HepG2 (cell line): ENCODE measurements around the gene PKNOX2. TPM values are rescaled to one million over a fixed set of nuclear protein-coding genes. Genes with fewer than 3 reads are reported as not detected.

Experiments used
- ATAC-seq: fragments of 200-7000 bp; cut with Tn5 transposase; 3 replicates; pipeline ENCODE4 v1.9.1; 2020; ENCODE audit warnings: mild to moderate bottlenecking, moderate library complexity
- BruUV-seq: library from RNA; stranded (reverse); fragments of 400-500 nt; replicated peaks from 2 replicates; lab custom pipeline; 2021; lab: Mats Ljungman, UMichigan
- CTCF ChIA-PET: fragments of 300-600 bp; formaldehyde crosslinking; extraction: SDS; loops from one replicate; lab custom pipeline; 2021; ENCODE audit warnings: low total read pairs, inconsistent platforms, low intra/inter-chr PET ratio; lab: Yijun Ruan, JAX
- POLR2A ChIA-PET: fragments of 350-600 bp; sonication (Branson Sonifier 250); formaldehyde crosslinking; loops from one replicate; lab custom pipeline; 2020; ENCODE audit warnings: antibody characterized with exemption, inconsistent platforms; lab: Yijun Ruan, JAX
- DNase-seq: peaks from one replicate; pipeline ENCODE4 v3.0.0-alpha.2; 2015; ENCODE audit warnings: low spot score
- FAIRE-seq: peaks from 3 replicates; lab custom pipeline; 2011; peaks lifted over from hg19 to GRCh38; lab: Jason Lieb, UNC
- H2AFZ ChIP-seq: one replicate; pipeline ENCODE4 v1.6.1; 2011; ENCODE audit warnings: low read length, inconsistent platforms
- H3K27ac ChIP-seq: fragments of 300-600 bp; 3 replicates; pipeline ENCODE4 v1.8.0; 2011; ENCODE audit warnings: mixed run types, mild to moderate bottlenecking, mixed read lengths, low read length, inconsistent platforms; ENCODE audit not compliant: insufficient read depth; ENCODE audit errors: extremely low read length
- H3K27me3 ChIP-seq, 2 experiments: fragments of 200-600 bp in 1 of 2; 2 replicates in 1 of 2; 3 replicates in 1 of 2; pipeline versions ENCODE4 v1.6.0 to v1.8.0; 2011; ENCODE audit warnings: low read length in 2 of 2, mild to moderate bottlenecking in 2 of 2, moderate library complexity in 2 of 2, inconsistent platforms in 1 of 2; ENCODE audit not compliant: insufficient read depth in 2 of 2, control insufficient read depth in 1 of 2
- H3K36me3 ChIP-seq, 2 experiments: fragments of 200-600 bp in 1 of 2; replicated peaks in 1 of 2; 2 replicates in 1 of 2; 3 replicates in 1 of 2; pipeline versions ENCODE4 v1.5.1 to v1.8.0; 2011; ENCODE audit warnings: low read length in 2 of 2, inconsistent platforms in 1 of 2; ENCODE audit not compliant: insufficient read depth in 2 of 2, control insufficient read depth in 1 of 2
- H3K4me1 ChIP-seq: 2 replicates; pipeline ENCODE4 v1.5.1; 2012; ENCODE audit warnings: low read length, inconsistent platforms; ENCODE audit not compliant: insufficient read depth
- H3K4me2 ChIP-seq: 2 replicates; pipeline ENCODE4 v1.6.0; 2011; ENCODE audit warnings: low read depth, low read length, inconsistent platforms
- H3K4me3 ChIP-seq, 3 experiments: fragments of 200-600 bp in 1 of 3; sonication (generic), shearing (Covaris generic) in 1 of 3; replicated peaks in 1 of 3; 2 replicates each; pipeline ENCODE4 v1.5.1; 2011 to 2016; ENCODE audit warnings: low read length in 3 of 3, inconsistent platforms in 2 of 3, low read depth in 2 of 3, mild to moderate bottlenecking in 2 of 3, control low read depth in 1 of 3, mixed read lengths in 1 of 3; ENCODE audit not compliant: insufficient read depth in 1 of 3
- H3K79me2 ChIP-seq: one replicate; pipeline ENCODE4 v1.6.1; 2011; ENCODE audit warnings: low read length, inconsistent platforms; ENCODE audit not compliant: insufficient read depth
- H3K9ac ChIP-seq: 2 replicates; pipeline ENCODE4 v1.6.0; 2011; ENCODE audit warnings: mild to moderate bottlenecking, low read depth, low read length, inconsistent platforms; ENCODE audit not compliant: insufficient read depth
- H3K9me3 ChIP-seq: 2 replicates; pipeline ENCODE4 v1.5.1; 2012; ENCODE audit warnings: mild to moderate bottlenecking, low read length
- H4K20me1 ChIP-seq: 2 replicates; pipeline ENCODE4 v1.6.0; 2011; ENCODE audit warnings: inconsistent platforms, mild to moderate bottlenecking, low read length, moderate library complexity; ENCODE audit not compliant: insufficient read depth
- HOXD1 ChIP-seq: sonication (generic); formaldehyde crosslinking; IDR thresholded peaks from 2 replicates; pipeline ENCODE4 v1.5.0; 2020; ENCODE audit warnings: missing genetic modification reagents
- NR2C2 ChIP-seq: sonication (generic); formaldehyde crosslinking; IDR thresholded peaks from 2 replicates; pipeline ENCODE4 v1.4.0; 2020; ENCODE audit warnings: missing genetic modification reagents, mild to moderate bottlenecking, moderate library complexity, borderline replicate concordance
- NR2F6 ChIP-seq, 2 experiments: IDR thresholded peaks; 2 replicates each; pipeline ENCODE4 v1.6.1; 2016; ENCODE audit warnings: antibody characterized with exemption in 1 of 2, mild to moderate bottlenecking in 1 of 2
- PPARG ChIP-seq: conservative IDR thresholded peaks from 2 replicates; pipeline ENCODE4 v1.6.1; 2016; ENCODE audit warnings: missing biosample characterization, missing genetic modification reagents
- STAG1 ChIP-seq: sonication (generic); formaldehyde crosslinking; IDR thresholded peaks from 2 replicates; pipeline ENCODE4 v1.4.0; 2020; ENCODE audit warnings: missing genetic modification reagents
- WGBS: methylation state at CpG from one replicate; pipeline ENCODE4 v1.1.6; 2017; ENCODE audit warnings: low lambda C conversion rate; 5-methylcytosine and 5-hydroxymethylcytosine counted together
- in situ Hi-C: cut with HindIII; loops from 2 replicates; pipeline ENCODE4 v1.10.0; 2017; ENCODE audit warnings: low pct_unique_long_range_greater_than_20kb; ENCODE audit not compliant: extremely low pct_ligation_motif_present
- intact Hi-C: fragments of 100-400 bp; cut with micrococcal nuclease; formaldehyde crosslinking; loops from one replicate; pipeline ENCODE4 v1.10.0; 2022; ENCODE audit not compliant: unreplicated experiment
- polyA plus RNA-seq, 8 experiments: library from polyadenylated mRNA; depleted of rRNA in 3 of 8; stranded (reverse) in 7 of 8; unstranded in 1 of 8; fragments of >200 nt; fragmentation: Illumina TruSeq in 4 of 8; extraction: Trizol in 4 of 8; gene quantifications; 2 replicates each; pipeline versions ENCODE4 v1.2.1 to v1.2.3, GENCODE V29; 2011 to 2016; ENCODE audit warnings: low read depth in 4 of 8, missing spikeins in 1 of 8, mixed read lengths in 1 of 8; ENCODE audit not compliant: insufficient read depth in 1 of 8
- total RNA-seq, 5 experiments: library from RNA; depleted of rRNA; stranded (reverse); fragments of >200 nt; fragmentation: Illumina TruSeq; extraction: Trizol; gene quantifications; 2 replicates each; pipeline ENCODE4 v1.2.3, GENCODE V29; 2016; ENCODE audit warnings: low read depth in 1 of 5
- TF ChIP-seq, protein P1 (sequence below): sonication (generic); formaldehyde crosslinking; IDR thresholded peaks from 2 replicates; pipeline ENCODE4 v1.5.0; 2020; ENCODE audit warnings: mild to moderate bottlenecking, missing genetic modification reagents, moderate library complexity

PKNOX2 gene
- total and polyA plus RNA-seq, 2 of the 13 experiments (the other 11 are each of a cell fraction or from before 2014, with no cell fraction given) = not detected

DNA sequence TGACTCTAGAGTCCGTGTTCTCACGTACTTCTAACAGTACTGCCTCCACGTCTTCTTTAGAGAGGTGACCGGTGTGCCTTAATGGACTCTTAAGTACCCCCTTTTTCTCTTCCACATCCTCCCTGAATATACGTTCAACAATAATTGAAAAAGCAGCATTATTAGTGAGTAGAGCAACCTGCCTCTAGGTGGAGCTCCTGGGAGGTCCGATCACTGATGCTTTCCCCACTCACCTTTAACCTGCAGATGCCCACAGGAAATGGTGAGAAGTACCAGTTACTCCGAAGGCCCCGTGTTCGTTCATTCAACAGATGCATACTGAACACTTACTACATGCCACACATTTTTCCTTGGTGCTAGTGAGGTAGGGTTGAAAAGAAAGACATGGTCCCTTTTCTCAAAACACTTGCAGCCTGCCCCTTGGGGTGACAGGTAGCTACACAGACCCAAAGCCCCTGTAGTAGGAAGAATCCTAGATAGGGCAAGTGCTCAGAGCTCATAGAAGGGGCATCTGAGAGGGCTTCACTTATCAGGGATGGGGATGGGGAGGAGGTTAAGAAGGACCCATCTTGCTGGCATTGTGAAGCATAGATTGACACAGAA, 258.8 kb downstream of the PKNOX2 start:
- H3K27ac ChIP-seq = no peak overlapping the region
- in situ Hi-C loops = loop anchor here (10.0 kb wide), 1 partner anchor 451 kb away; no protein-coding TSS in a partner anchor
- FAIRE-seq (peak; percentile 53), DNase-seq (peak; percentile 7), ATAC-seq (peak; percentile 71)
- 0 out of 2 replicates have a peak, but pooled peaks have one; percentile 28 for TF ChIP-seq NR2F6 (IDR thresholded peaks at IDR 0.05)
- peak; percentile 21; the same call in 1 of the 2 replicates for TF ChIP-seq NR2F6 (CRISPR knock-in tag; IDR thresholded peaks at IDR 0.05)
- TF ChIP-seq HOXD1 (CRISPR knock-in tag) = no peak
- TF ChIP-seq PPARG (CRISPR knock-in tag) = peak; percentile 63; the same call in 1 of the 2 replicates
- TF ChIP-seq, protein P1, sequence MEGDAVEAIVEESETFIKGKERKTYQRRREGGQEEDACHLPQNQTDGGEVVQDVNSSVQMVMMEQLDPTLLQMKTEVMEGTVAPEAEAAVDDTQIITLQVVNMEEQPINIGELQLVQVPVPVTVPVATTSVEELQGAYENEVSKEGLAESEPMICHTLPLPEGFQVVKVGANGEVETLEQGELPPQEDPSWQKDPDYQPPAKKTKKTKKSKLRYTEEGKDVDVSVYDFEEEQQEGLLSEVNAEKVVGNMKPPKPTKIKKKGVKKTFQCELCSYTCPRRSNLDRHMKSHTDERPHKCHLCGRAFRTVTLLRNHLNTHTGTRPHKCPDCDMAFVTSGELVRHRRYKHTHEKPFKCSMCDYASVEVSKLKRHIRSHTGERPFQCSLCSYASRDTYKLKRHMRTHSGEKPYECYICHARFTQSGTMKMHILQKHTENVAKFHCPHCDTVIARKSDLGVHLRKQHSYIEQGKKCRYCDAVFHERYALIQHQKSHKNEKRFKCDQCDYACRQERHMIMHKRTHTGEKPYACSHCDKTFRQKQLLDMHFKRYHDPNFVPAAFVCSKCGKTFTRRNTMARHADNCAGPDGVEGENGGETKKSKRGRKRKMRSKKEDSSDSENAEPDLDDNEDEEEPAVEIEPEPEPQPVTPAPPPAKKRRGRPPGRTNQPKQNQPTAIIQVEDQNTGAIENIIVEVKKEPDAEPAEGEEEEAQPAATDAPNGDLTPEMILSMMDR = peak; percentile 58
- 0 out of 2 replicates have a peak, but pooled peaks have one; percentile 8 for TF ChIP-seq STAG1 (CRISPR knock-in tag)
- TF ChIP-seq NR2C2 = peak; percentile 45; the same call in 1 of the 2 replicates
- no peaks in the 10 kb centered on the region for H3K4me1 ChIP-seq
- ChIA-PET POLR2A (no interaction called here), CTCF (interaction anchor here (1.6 kb wide), 1 partner anchor 451 kb away, joined by 7 read pairs; no protein-coding TSS in a partner anchor)
- H3K27me3 ChIP-seq = peaks cover 2 to 50% of the 10 kb centered on the region in 2 experiments; a peak in 4 of 5 replicates
- H4K20me1 ChIP-seq = no peaks in the 10 kb centered on the region
- BruUV-seq = no TSS peak
- no peak overlapping the region for H3K4me2 ChIP-seq
- H3K9ac ChIP-seq = no peak overlapping the region
- no peak overlapping the region for H2AFZ ChIP-seq
- H3K36me3 ChIP-seq = no peaks in the 10 kb centered on the region
- no peaks in the 10 kb centered on the region for H3K9me3 ChIP-seq
- WGBS = 1% methylated on average over 9 of the region's 9 CpGs
- no peak overlapping the region for H3K4me3 ChIP-seq
- no peaks in the 10 kb centered on the region for H3K79me2 ChIP-seq
- intact Hi-C loops = loop anchor here (2.0 kb wide), 1 partner anchor 29 kb away; no protein-coding TSS in a partner anchor
